Fibroblast of villous mesenchyme (primary cell): ENCODE data around the gene HBB. TPM values are rescaled to one million over a fixed set of nuclear protein-coding genes. Genes with fewer than 3 reads are reported as not detected.

ENCODE experiments used
- DNase-seq: peaks from one replicate; pipeline ENCODE4 v3.0.0-alpha.2; 2010; ENCODE audit warnings: low read depth
- H3K4me3 ChIP-seq: 2 replicates; pipeline ENCODE4 v1.5.1; 2011; ENCODE audit warnings: low read depth, mild to moderate bottlenecking, low read length
- total RNA-seq: library from RNA; depleted of rRNA; stranded (reverse); fragments of >200 nt; gene quantifications from 2 replicates; pipeline ENCODE4 v1.2.3, GENCODE V29; 2012
- TF ChIP-seq, protein P1 (sequence below): IDR thresholded peaks from 2 replicates; pipeline ENCODE4 v1.5.1; 2012; ENCODE audit warnings: low read depth, mild to moderate bottlenecking, low read length; ENCODE audit not compliant: insufficient read depth

The HBB gene
- total RNA-seq, 1 donor = not detected

DNA sequence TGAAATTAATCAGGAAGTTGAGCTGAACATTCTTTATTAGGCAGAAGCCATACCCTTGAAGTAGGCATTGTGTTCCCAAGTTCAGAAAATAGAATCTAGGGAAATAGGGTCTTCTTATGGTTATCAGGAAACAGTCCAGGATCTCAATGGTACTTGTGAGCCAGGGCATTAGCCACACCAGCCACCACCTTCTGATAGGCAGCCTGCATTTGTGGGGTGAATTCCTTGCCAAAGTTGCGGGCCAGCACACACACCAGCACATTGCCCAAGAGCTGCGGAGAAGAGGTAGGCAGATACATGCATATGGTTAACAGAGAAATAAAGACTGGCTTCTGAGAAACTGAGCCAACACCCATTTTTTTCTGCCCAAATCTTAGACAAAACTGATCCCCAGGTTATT lies 6.0 kb upstream of the HBB start:
- TF ChIP-seq, protein P1, sequence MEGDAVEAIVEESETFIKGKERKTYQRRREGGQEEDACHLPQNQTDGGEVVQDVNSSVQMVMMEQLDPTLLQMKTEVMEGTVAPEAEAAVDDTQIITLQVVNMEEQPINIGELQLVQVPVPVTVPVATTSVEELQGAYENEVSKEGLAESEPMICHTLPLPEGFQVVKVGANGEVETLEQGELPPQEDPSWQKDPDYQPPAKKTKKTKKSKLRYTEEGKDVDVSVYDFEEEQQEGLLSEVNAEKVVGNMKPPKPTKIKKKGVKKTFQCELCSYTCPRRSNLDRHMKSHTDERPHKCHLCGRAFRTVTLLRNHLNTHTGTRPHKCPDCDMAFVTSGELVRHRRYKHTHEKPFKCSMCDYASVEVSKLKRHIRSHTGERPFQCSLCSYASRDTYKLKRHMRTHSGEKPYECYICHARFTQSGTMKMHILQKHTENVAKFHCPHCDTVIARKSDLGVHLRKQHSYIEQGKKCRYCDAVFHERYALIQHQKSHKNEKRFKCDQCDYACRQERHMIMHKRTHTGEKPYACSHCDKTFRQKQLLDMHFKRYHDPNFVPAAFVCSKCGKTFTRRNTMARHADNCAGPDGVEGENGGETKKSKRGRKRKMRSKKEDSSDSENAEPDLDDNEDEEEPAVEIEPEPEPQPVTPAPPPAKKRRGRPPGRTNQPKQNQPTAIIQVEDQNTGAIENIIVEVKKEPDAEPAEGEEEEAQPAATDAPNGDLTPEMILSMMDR = no peak
- DNase-seq = no peak
- no peak overlapping the region for H3K4me3 ChIP-seq

DNA sequence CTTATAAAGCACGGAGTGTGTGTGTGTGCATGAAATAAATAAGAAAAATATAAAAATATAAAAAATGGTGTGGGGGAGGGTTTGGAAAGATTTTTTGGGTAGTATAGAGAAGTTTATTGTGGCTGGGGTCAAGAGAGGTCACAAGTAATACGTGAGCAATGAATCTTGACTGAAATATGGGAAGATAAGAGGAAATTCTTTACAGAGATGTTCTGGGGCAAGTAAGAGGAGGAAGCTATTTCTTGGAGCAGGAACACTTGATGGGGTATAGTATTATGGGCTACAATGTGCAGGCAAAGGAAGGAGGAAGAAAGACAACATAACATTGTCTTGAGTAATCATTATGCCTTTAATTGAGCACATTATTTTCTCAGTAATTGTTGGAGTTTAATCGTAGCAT lies 5.3 kb upstream of the HBB start:
- no peak for DNase-seq
- no peak overlapping the region for H3K4me3 ChIP-seq
- TF ChIP-seq, protein P1 = no peak

DNA sequence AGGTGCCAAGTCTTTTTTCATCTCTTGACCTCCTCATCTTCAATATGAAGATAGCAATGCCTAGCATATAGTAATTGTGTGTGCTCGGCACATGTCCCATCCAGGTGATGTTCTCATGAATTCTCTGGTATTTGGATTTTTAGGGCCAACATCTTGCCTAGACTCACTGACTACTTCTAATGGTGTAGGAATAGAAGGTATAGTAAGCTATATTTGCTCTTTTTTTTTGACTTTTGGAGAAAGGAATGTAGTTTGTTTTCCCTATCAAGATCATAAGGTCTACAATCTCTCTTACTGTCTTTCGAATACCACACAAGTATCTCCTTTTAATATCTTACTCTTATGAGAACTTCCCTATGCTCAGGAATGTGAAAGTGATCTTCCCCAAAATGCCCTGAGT lies 4.2 kb upstream of the HBB start:
- TF ChIP-seq, protein P1 = no peak
- H3K4me3 ChIP-seq = no peak overlapping the region
- DNase-seq = no peak

DNA sequence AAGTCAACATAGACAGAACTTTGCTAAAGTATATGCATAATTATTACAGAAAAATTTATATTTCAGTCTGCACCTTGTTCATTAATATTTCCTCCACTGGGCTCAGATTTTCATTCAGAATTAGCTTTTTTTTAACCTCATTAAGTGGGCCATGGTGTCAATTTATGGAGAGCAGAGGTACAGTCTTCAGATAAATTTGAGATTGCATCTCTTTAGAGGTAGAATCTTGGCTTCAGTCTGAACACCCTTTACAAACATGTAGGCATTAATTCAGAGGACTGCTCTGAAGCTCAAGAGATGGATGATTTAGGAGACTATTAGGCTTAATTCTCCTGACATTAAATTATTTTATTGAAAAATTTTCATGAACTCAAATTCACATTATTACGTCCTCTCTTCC lies 3.4 kb upstream of the HBB start:
- no peak for DNase-seq
- H3K4me3 ChIP-seq = no peak overlapping the region
- TF ChIP-seq, protein P1 = no peak

DNA sequence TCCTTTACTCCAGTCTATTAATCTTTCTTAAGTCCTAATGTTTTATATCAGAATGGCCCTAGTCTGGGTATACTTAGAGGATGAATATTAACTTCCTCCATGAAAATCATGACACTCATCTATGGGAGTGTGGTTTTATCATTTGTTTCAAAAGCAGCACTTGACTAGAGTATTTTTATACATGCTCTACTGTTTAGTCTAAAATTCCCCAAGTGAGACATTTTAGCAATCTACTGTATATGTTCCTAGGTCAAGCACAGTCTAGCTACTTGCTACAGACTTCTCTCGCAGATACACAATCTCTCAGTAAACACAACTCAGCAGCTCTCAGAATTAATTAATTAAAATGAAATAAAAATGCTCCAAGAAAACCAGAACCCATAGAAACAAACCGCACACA lies 2.9 kb upstream of the HBB start:
- DNase-seq = no peak
- H3K4me3 ChIP-seq = no peak overlapping the region
- TF ChIP-seq, protein P1 = no peak

DNA sequence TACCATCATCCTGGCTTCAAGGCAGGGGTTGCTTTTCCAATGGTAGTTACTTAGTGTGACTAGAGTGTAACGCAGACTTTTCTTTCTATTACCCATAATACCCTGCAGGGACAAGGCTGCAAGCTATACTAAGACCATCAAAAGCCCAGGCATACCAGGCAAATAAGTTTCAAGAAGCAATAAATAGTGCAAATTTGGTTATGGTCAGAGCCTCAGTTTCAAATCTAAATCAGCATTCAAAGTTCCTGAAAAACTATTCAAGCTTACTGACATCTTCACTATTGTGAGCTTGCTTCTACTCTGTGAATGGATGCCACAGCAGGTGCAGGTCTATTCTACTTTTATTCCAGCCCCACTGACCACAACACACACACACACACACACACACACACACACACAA lies 2.5 kb upstream of the HBB start:
- TF ChIP-seq, protein P1 = no peak
- no peak for DNase-seq
- H3K4me3 ChIP-seq = no peak overlapping the region

DNA sequence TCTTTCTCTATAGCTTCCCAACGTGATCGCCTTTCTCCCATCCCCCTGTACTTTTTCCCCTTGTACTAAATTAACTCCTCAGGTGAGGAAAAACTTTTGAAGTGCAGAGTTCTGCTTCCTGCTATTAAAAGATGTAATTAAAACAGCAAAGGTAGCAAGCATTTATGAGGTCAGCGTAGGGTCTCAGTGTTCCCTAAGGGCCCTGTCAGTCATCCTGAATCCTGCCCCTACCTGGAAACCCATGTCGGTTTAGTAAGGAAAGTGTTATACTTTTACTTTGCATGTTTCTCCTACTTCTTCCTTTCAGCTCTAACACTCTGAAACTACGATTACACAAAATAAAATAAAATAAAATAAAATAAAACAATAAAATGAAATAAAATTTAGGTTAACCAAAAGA lies 1.3 kb upstream of the HBB start:
- TF ChIP-seq, protein P1 = no peak

More for the DNA sequence above, 1.3 kb upstream of the HBB start:
- H3K4me3 ChIP-seq = no peak overlapping the region
- DNase-seq = no peak
